ENCODE data around the gene LGR4. TPM values are rescaled to one million over a fixed set of nuclear protein-coding genes. Genes with fewer than 3 reads are reported as not detected.

LGR4 gene
- total RNA-seq, 1 experiment from 2014 or later, result 99.2 TPM

DNA sequence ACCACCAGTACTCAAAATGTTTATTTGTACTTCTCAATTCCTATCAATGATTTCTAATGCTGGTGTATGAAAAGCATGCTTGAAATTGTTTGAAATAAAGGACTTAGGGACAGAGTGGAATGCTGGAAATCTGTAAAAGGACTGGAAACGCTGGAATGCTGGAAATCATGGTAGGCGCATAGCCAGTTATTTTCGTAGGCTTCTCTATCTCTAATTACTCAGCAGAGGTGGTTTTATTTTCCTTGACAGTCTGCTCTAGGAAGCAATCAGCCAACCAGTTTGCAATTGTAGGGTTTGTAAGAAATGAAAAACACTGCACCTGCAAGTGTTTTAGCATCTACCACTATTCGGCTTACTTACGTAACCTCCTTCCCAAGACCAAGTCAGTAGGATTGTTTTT lies 33.2 kb upstream of the LGR4 start:
- Histone ChIP-seq H3T11ph (ENCODE audit: low read length) (no peak overlapping the region), H2BK5ac (ENCODE audit: insufficient read length, low read length) (no peak overlapping the region), H3K23me2 (ENCODE audit: insufficient read length, low read depth, low read length, poor library complexity, severe bottlenecking) (peaks cover 8% of the 10 kb centered on the region), H2BK120ac (ENCODE audit: low read depth, low read length, poor library complexity, severe bottlenecking) (no peak overlapping the region), H4K8ac (replicated peaks; ENCODE audit: insufficient read length, low read depth, low read length) (no peak overlapping the region), H3K79me2 (ENCODE audit: insufficient read depth, low read length) (peaks cover 9% of the 10 kb centered on the region; the same call in 1 of the 2 replicates), H3K23ac (ENCODE audit: insufficient read length, low read depth, low read length) (no peak overlapping the region), H3K4ac (ENCODE audit: low read depth, low read length) (no peak overlapping the region), H3K4me1 (ENCODE audit: insufficient read depth, low read length) (peaks cover 2% of the 10 kb centered on the region; the same call in 1 of the 2 replicates), H2AK5ac (ENCODE audit: insufficient read length, low read length) (no peak overlapping the region), H4K5ac (ENCODE audit: insufficient read length, low read depth, low read length) (no peak overlapping the region), H3K79me1 (ENCODE audit: insufficient read depth, low read depth, low read length, poor library complexity, severe bottlenecking) (no peaks in the 10 kb centered on the region), H3K56ac (ENCODE audit: insufficient read length, low read depth, low read length) (no peak overlapping the region), H3K9me3 (ENCODE audit: control insufficient read depth, low read depth, low read length) (no peaks in the 10 kb centered on the region), H2BK15ac (ENCODE audit: low read depth, low read length) (no peak overlapping the region), H2AFZ (ENCODE audit: low read length) (no peak overlapping the region), H3K18ac (ENCODE audit: insufficient read length, low read depth, low read length) (no peak overlapping the region), H2BK12ac (ENCODE audit: insufficient read length, low read depth, low read length) (no peak overlapping the region), H2BK20ac (ENCODE audit: low read depth, low read length, poor library complexity, severe bottlenecking) (no peak overlapping the region), H4K20me1 (ENCODE audit: control insufficient read depth, insufficient read depth, insufficient read length) (no peaks in the 10 kb centered on the region), H3K27me3 (ENCODE audit: insufficient read depth, low read length) (no peaks in the 10 kb centered on the region), H3K27ac (ENCODE audit: insufficient read length, low read depth, low read length) (no peak overlapping the region), H4K91ac (ENCODE audit: insufficient read length, low read depth, low read length) (no peak overlapping the region), H3K4me2 (ENCODE audit: insufficient read depth, insufficient read length, low read length) (peak overlapping the region; percentile 68), H3K14ac (ENCODE audit: insufficient read depth, low read length) (no peak overlapping the region), H3K9ac (ENCODE audit: extremely low read depth, insufficient read length, low read length) (peak overlapping the region; percentile 92)
- no CpG with 5 or more reads among the region's 5 CpGs for WGBS (ENCODE audit: extremely low coverage, insufficient read length, low lambda C conversion rate)
- H3K4me1 Mint-ChIP-seq, result peaks cover 16 to 26% of the 10 kb centered on the region in 2 experiments
- H3K27me3 Mint-ChIP-seq (ENCODE audit: low read depth), result no peaks in the 10 kb centered on the region; the same call in 1 of the 2 replicates
- H3K36me3 Mint-ChIP-seq (ENCODE audit: insufficient read depth in 1 of 3, low read depth in 3 of 3), result peaks cover 2 to 15% (median 4%) of the 10 kb centered on the region in 3 experiments; a peak in 6 of 7 replicates
- H3K27ac Mint-ChIP-seq, result peak overlapping the region; percentile 99 to 100 (median 99); a peak in 6 of 7 replicates
- TF ChIP-seq, protein P1, sequence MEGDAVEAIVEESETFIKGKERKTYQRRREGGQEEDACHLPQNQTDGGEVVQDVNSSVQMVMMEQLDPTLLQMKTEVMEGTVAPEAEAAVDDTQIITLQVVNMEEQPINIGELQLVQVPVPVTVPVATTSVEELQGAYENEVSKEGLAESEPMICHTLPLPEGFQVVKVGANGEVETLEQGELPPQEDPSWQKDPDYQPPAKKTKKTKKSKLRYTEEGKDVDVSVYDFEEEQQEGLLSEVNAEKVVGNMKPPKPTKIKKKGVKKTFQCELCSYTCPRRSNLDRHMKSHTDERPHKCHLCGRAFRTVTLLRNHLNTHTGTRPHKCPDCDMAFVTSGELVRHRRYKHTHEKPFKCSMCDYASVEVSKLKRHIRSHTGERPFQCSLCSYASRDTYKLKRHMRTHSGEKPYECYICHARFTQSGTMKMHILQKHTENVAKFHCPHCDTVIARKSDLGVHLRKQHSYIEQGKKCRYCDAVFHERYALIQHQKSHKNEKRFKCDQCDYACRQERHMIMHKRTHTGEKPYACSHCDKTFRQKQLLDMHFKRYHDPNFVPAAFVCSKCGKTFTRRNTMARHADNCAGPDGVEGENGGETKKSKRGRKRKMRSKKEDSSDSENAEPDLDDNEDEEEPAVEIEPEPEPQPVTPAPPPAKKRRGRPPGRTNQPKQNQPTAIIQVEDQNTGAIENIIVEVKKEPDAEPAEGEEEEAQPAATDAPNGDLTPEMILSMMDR (conservative IDR thresholded peaks at IDR 0.05), result no peak
- no peak for DNase-seq
- peak overlapping the region; percentile 100 for H3K4me3 Mint-ChIP-seq
- peaks cover 0 to under 1% of the 10 kb centered on the region in 2 experiments; a peak in 1 of 5 replicates for H3K9me3 Mint-ChIP-seq

Measured in H9 (cell line).